WTC11 (cell line): ENCODE results near the gene FKBP1A. TPM values are rescaled to one million over a fixed set of nuclear protein-coding genes. Genes with fewer than 3 reads are reported as not detected.

Source experiments
- ATAC-seq: fragments of 200-7000 bp; cut with Tn5 transposase; 2 replicates; pipeline ENCODE4 v1.10.0; 2021; ENCODE audit warnings: mild to moderate bottlenecking, moderate library complexity
- CTCF ChIA-PET: fragments of 300-600 bp; sonication (Branson Sonifier 250); formaldehyde crosslinking; loops from one replicate; lab custom pipeline; 2021; ENCODE audit warnings: antibody characterized with exemption; lab: Charles Lee
- POLR2A ChIA-PET: fragments of 350-600 bp; sonication (Branson Sonifier 250); formaldehyde crosslinking; loops from one replicate; lab custom pipeline; 2021; ENCODE audit warnings: antibody characterized with exemption; lab: Charles Lee
- DNase-seq: peaks from one replicate; pipeline ENCODE4 v3.0.0; 2021; ENCODE audit warnings: low spot score
- H3K27ac Mint-ChIP-seq: 2 replicates; pipeline ENCODE4 v1.8.0; 2021; ENCODE audit warnings: mixed read lengths
- H3K27me3 Mint-ChIP-seq: 2 replicates; pipeline ENCODE4 v1.8.0; 2021; ENCODE audit warnings: low read depth, mild to moderate bottlenecking, moderate library complexity, mixed read lengths
- H3K36me3 Mint-ChIP-seq: 2 replicates; pipeline ENCODE4 v1.8.0; 2021; ENCODE audit warnings: mixed read lengths
- H3K4me1 Mint-ChIP-seq: 2 replicates; pipeline ENCODE4 v1.8.0; 2022; ENCODE audit warnings: mixed read lengths
- H3K4me3 Mint-ChIP-seq: 2 replicates; pipeline ENCODE4 v1.8.0; 2021; ENCODE audit warnings: mild to moderate bottlenecking, moderate library complexity, mixed read lengths
- H3K9me3 Mint-ChIP-seq: 2 replicates; pipeline ENCODE4 v1.8.0; 2021; ENCODE audit warnings: mixed read lengths
- ELF4 ChIP-seq: sonication (generic); formaldehyde crosslinking; IDR thresholded peaks from 2 replicates; pipeline ENCODE4 v1.8.1; 2022; ENCODE audit warnings: low read depth, mild to moderate bottlenecking, moderate library complexity, missing genetic modification reagents
- FOXJ3 ChIP-seq: sonication (generic); formaldehyde crosslinking; IDR thresholded peaks from 2 replicates; pipeline ENCODE4 v1.9.0; 2021; ENCODE audit warnings: missing genetic modification reagents, mild to moderate bottlenecking, borderline replicate concordance
- FOXP1 ChIP-seq: sonication (generic); formaldehyde crosslinking; IDR thresholded peaks from 2 replicates; pipeline ENCODE4 v1.8.0; 2022; ENCODE audit warnings: missing genetic modification reagents, mild to moderate bottlenecking, moderate library complexity, borderline replicate concordance
- GABPB1 ChIP-seq: sonication (generic); formaldehyde crosslinking; IDR thresholded peaks from 2 replicates; pipeline ENCODE4 v1.8.1; 2023; ENCODE audit warnings: mild to moderate bottlenecking, missing genetic modification reagents
- PRRX2 ChIP-seq: fragments of 250-450 bp; sonication (Bioruptor Pico); IDR thresholded peaks from 2 replicates; pipeline ENCODE4 v1.8.0; 2021; ENCODE audit warnings: mild to moderate bottlenecking
- SMAD3 ChIP-seq: sonication (generic); formaldehyde crosslinking; IDR thresholded peaks from 2 replicates; pipeline ENCODE4 v1.8.0; 2022; ENCODE audit warnings: missing genetic modification reagents, mild to moderate bottlenecking, borderline replicate concordance
- TCF7 ChIP-seq: sonication (generic); formaldehyde crosslinking; IDR thresholded peaks from 2 replicates; pipeline ENCODE4 v1.8.0; 2022; ENCODE audit warnings: mild to moderate bottlenecking, low read depth, missing genetic modification reagents, moderate library complexity
- TP53 ChIP-seq: sonication (generic); formaldehyde crosslinking; IDR thresholded peaks from 2 replicates; pipeline ENCODE4 v1.8.1; 2023; ENCODE audit warnings: mild to moderate bottlenecking, missing genetic modification reagents
- ZBTB21 ChIP-seq: sonication (generic); formaldehyde crosslinking; IDR thresholded peaks from 2 replicates; pipeline ENCODE4 v1.8.1; 2023; ENCODE audit warnings: mild to moderate bottlenecking, missing genetic modification reagents, borderline replicate concordance
- ZNF263 ChIP-seq: sonication (generic); formaldehyde crosslinking; IDR thresholded peaks from 2 replicates; pipeline ENCODE4 v1.8.1; 2022; ENCODE audit warnings: low read depth, mild to moderate bottlenecking, moderate library complexity, missing genetic modification reagents
- total RNA-seq: library from RNA; stranded (reverse); gene quantifications from 3 replicates; pipeline ENCODE4 v1.2.3, GENCODE V29; 2021
- TF ChIP-seq, protein P1 (sequence below): sonication (generic); formaldehyde crosslinking; IDR thresholded peaks from 2 replicates; pipeline ENCODE4 v1.8.1; 2022; ENCODE audit warnings: missing genetic modification reagents, borderline replicate concordance
- TF ChIP-seq, protein P2 (sequence below): fragments of 250-450 bp; sonication (Bioruptor Pico); IDR thresholded peaks from 2 replicates; pipeline ENCODE4 v1.9.0; 2021; ENCODE audit warnings: mild to moderate bottlenecking
- TF ChIP-seq, protein P3 (sequence below): sonication (generic); formaldehyde crosslinking; IDR thresholded peaks from 2 replicates; pipeline ENCODE4 v1.8.1; 2023; ENCODE audit warnings: mild to moderate bottlenecking, moderate library complexity, missing genetic modification reagents
- TF ChIP-seq, protein P4 (sequence below): sonication (generic); formaldehyde crosslinking; conservative IDR thresholded peaks from 2 replicates; pipeline ENCODE4 v1.8.1; 2022; ENCODE audit warnings: mild to moderate bottlenecking, missing genetic modification reagents
- TF ChIP-seq, protein P5 (sequence below): sonication (generic); formaldehyde crosslinking; IDR thresholded peaks from 2 replicates; pipeline ENCODE4 v1.8.1; 2022; ENCODE audit warnings: mild to moderate bottlenecking, missing genetic modification reagents, moderate library complexity, borderline replicate concordance
- TF ChIP-seq, protein P6 (sequence below): fragments of 250-450 bp; sonication (Bioruptor Pico); IDR thresholded peaks from 2 replicates; pipeline ENCODE4 v2.1.2; 2022; ENCODE audit warnings: mild to moderate bottlenecking, moderate library complexity
- TF ChIP-seq, protein P7 (sequence below): fragments of 250-450 bp; sonication (Bioruptor Pico); IDR thresholded peaks from 2 replicates; pipeline ENCODE4 v1.9.0; 2021; ENCODE audit warnings: mild to moderate bottlenecking
- TF ChIP-seq, protein P8 (sequence below): sonication (generic); formaldehyde crosslinking; IDR thresholded peaks from 2 replicates; pipeline ENCODE4 v1.8.1; 2023; ENCODE audit warnings: mild to moderate bottlenecking, missing genetic modification reagents

Gene FKBP1A
- total RNA-seq, 1 experiment from 2014 or later: 218 TPM

DNA sequence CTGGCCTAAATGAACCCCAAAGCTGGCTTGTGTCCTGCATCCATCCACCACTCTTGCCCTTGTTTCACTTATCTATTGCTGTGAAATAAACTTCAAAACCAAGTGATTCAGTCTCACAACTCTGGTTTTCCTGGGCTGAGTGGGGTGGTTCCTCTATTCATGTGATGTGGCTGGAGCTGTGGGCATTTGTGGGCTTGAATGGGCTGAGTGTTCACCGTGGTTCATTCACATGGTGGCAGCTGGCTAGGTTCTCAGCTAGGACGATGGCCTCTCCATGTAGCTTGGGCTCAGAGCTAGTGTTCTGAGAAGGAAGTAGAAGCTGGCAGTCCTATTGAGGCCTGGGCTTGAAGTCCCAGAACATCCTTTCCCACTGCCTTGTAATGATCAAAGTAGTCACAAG is 30.4 kb downstream of the FKBP1A start (continued):
- TF ChIP-seq, protein P1, sequence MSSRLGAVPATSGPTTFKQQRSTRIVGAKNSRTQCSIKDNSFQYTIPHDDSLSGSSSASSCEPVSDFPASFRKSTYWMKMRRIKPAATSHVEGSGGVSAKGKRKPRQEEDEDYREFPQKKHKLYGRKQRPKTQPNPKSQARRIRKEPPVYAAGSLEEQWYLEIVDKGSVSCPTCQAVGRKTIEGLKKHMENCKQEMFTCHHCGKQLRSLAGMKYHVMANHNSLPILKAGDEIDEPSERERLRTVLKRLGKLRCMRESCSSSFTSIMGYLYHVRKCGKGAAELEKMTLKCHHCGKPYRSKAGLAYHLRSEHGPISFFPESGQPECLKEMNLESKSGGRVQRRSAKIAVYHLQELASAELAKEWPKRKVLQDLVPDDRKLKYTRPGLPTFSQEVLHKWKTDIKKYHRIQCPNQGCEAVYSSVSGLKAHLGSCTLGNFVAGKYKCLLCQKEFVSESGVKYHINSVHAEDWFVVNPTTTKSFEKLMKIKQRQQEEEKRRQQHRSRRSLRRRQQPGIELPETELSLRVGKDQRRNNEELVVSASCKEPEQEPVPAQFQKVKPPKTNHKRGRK (CRISPR knock-in tag): no peak
- TF ChIP-seq, protein P2, sequence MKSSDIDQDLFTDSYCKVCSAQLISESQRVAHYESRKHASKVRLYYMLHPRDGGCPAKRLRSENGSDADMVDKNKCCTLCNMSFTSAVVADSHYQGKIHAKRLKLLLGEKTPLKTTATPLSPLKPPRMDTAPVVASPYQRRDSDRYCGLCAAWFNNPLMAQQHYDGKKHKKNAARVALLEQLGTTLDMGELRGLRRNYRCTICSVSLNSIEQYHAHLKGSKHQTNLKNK (CRISPR knock-in tag): no peak
- TF ChIP-seq GABPB1 (CRISPR knock-in tag): no peak

DNA sequence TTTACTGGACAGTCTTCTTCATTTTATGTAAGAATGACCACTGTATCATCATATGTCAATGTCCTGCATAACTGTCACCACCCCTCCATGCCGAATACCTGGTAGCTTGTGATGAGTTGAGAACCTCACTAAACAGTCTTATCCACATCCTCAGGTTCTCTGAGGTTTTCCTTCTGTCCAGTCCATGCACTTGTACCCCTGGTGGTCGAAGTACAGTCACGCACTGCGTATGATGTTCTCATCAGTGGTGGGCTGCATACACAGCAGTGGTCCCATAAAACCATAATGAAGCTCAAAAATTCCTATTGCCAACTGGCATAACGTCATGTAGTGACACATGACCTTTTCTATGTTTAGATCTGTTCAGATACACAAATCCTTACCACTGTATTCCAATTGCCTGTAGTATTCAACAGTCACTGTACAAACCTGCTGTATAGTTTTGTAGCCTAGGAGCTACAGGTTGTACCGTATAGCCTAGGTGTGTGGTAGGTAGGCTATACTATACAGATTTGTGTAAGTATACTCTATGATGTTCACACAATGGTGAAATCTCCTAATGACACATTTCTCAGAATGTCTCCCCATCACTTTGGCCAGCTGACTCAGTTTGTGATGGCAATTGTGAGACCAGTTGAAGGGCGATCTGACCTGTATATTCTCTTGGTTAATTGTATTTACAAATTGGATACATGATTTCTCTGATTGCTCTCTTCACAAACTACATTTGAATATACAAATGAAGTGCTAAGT is 32.6 kb downstream of the FKBP1A start:
- ATAC-seq: no peak
- Mint-ChIP-seq H3K27ac (no peak overlapping the region), H3K4me3 (no peak overlapping the region), H3K9me3 (no peaks in the 10 kb centered on the region), H3K36me3 (peaks cover 34% of the 10 kb centered on the region), H3K27me3 (no peaks in the 10 kb centered on the region), H3K4me1 (no peaks in the 10 kb centered on the region)
- DNase-seq: no peak
- ChIA-PET CTCF (no interaction called here), POLR2A (no interaction called here)
- no peak for TF ChIP-seq TCF7 (CRISPR knock-in tag)
- TF ChIP-seq FOXJ3 (CRISPR knock-in tag): no peak
- TF ChIP-seq, protein P3, sequence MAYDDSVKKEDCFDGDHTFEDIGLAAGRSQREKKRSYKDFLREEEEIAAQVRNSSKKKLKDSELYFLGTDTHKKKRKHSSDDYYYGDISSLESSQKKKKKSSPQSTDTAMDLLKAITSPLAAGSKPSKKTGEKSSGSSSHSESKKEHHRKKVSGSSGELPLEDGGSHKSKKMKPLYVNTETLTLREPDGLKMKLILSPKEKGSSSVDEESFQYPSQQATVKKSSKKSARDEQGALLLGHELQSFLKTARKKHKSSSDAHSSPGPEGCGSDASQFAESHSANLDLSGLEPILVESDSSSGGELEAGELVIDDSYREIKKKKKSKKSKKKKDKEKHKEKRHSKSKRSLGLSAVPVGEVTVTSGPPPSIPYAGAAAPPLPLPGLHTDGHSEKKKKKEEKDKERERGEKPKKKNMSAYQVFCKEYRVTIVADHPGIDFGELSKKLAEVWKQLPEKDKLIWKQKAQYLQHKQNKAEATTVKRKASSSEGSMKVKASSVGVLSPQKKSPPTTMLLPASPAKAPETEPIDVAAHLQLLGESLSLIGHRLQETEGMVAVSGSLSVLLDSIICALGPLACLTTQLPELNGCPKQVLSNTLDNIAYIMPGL (CRISPR knock-in tag): no peak
- TF ChIP-seq, protein P4, sequence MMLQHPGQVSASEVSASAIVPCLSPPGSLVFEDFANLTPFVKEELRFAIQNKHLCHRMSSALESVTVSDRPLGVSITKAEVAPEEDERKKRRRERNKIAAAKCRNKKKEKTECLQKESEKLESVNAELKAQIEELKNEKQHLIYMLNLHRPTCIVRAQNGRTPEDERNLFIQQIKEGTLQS (CRISPR knock-in tag): no peak
- TF ChIP-seq FOXP1 (CRISPR knock-in tag): no peak

DNA sequence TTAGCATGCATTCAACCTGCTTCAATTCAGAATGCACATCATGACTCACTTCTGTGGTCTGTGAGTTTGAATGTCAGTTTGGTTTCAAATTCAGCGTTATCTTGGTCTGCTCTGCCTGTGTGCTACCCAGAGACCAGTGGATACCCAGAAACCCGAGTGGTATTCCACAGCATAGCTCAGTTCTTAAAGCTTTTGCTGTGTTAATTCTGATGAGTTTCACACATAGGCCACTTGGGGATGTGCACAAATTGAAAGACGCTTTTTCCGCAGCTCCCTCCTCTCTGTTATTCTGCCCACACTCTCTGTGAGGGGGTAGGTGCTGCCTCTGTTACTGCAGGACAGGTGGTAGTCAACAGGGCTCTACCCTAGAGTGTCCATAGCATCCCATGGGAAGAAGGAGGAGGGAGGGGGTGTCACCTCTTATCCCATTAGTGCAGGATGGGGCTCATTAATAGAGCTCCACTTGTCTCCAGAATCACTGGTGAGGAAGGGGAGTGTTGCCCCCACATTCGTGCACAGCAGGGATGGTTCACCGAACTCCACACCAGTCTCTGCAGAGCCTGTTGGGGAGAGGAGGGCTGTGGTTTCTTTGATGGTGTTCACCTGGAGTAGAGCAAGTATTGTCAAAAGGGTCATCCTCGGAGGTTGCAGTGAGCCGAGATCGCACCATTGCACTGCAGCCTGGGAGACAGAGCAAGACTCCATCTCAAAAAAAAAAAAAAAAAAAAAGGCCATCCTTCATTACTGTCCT is 34.8 kb downstream of the FKBP1A start:
- ChIA-PET POLR2A (no interaction called here), CTCF (no interaction called here)
- DNase-seq: no peak
- no peak overlapping the region for H3K4me3 Mint-ChIP-seq
- H3K27ac Mint-ChIP-seq: no peak overlapping the region
- ATAC-seq: no peak
- H3K4me1 Mint-ChIP-seq: no peaks in the 10 kb centered on the region
- peaks cover 55% of the 10 kb centered on the region for H3K36me3 Mint-ChIP-seq
- H3K9me3 Mint-ChIP-seq: 0 out of 2 replicates have a peak, but pooled peaks cover 4% of the 10 kb centered on the region
- no peaks in the 10 kb centered on the region for H3K27me3 Mint-ChIP-seq
- TF ChIP-seq PRRX2 (no peak), ZBTB21 (no peak), ZNF263 (CRISPR knock-in tag) (no peak), SMAD3 (CRISPR knock-in tag) (no peak), TP53 (CRISPR knock-in tag) (no peak), ELF4 (no peak)
- TF ChIP-seq, protein P5, sequence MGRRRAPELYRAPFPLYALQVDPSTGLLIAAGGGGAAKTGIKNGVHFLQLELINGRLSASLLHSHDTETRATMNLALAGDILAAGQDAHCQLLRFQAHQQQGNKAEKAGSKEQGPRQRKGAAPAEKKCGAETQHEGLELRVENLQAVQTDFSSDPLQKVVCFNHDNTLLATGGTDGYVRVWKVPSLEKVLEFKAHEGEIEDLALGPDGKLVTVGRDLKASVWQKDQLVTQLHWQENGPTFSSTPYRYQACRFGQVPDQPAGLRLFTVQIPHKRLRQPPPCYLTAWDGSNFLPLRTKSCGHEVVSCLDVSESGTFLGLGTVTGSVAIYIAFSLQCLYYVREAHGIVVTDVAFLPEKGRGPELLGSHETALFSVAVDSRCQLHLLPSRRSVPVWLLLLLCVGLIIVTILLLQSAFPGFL (CRISPR knock-in tag): no peak
- TF ChIP-seq, protein P6, sequence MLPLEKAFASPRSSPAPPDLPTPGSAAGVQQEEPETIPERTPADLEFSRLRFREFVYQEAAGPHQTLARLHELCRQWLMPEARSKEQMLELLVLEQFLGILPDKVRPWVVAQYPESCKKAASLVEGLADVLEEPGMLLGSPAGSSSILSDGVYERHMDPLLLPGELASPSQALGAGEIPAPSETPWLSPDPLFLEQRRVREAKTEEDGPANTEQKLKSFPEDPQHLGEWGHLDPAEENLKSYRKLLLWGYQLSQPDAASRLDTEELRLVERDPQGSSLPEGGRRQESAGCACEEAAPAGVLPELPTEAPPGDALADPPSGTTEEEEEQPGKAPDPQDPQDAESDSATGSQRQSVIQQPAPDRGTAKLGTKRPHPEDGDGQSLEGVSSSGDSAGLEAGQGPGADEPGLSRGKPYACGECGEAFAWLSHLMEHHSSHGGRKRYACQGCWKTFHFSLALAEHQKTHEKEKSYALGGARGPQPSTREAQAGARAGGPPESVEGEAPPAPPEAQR: no peak
- TF ChIP-seq, protein P7, sequence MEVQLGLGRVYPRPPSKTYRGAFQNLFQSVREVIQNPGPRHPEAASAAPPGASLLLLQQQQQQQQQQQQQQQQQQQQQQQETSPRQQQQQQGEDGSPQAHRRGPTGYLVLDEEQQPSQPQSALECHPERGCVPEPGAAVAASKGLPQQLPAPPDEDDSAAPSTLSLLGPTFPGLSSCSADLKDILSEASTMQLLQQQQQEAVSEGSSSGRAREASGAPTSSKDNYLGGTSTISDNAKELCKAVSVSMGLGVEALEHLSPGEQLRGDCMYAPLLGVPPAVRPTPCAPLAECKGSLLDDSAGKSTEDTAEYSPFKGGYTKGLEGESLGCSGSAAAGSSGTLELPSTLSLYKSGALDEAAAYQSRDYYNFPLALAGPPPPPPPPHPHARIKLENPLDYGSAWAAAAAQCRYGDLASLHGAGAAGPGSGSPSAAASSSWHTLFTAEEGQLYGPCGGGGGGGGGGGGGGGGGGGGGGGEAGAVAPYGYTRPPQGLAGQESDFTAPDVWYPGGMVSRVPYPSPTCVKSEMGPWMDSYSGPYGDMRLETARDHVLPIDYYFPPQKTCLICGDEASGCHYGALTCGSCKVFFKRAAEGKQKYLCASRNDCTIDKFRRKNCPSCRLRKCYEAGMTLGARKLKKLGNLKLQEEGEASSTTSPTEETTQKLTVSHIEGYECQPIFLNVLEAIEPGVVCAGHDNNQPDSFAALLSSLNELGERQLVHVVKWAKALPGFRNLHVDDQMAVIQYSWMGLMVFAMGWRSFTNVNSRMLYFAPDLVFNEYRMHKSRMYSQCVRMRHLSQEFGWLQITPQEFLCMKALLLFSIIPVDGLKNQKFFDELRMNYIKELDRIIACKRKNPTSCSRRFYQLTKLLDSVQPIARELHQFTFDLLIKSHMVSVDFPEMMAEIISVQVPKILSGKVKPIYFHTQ (CRISPR knock-in tag): no peak
- TF ChIP-seq, protein P8, sequence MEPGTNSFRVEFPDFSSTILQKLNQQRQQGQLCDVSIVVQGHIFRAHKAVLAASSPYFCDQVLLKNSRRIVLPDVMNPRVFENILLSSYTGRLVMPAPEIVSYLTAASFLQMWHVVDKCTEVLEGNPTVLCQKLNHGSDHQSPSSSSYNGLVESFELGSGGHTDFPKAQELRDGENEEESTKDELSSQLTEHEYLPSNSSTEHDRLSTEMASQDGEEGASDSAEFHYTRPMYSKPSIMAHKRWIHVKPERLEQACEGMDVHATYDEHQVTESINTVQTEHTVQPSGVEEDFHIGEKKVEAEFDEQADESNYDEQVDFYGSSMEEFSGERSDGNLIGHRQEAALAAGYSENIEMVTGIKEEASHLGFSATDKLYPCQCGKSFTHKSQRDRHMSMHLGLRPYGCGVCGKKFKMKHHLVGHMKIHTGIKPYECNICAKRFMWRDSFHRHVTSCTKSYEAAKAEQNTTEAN: no peak
